NCI-H524 treated with DMSO at 0.1 percent for 48 hours (cell line): ENCODE measurements around the gene KATNAL2.
A peak's percentile ranks its signal among the peaks of the same experiment; 100 is the strongest.
"Not testable (repeated sequence)": the region's sequence is repeated elsewhere in the genome, so short reads cannot be mapped to it uniquely, and the experiment has no call there.

Source experiments
- DNase-seq: peaks from one replicate; lab custom pipeline; 2025; lab: John Stamatoyannopoulos, UW

KATNAL2 gene

DNA sequence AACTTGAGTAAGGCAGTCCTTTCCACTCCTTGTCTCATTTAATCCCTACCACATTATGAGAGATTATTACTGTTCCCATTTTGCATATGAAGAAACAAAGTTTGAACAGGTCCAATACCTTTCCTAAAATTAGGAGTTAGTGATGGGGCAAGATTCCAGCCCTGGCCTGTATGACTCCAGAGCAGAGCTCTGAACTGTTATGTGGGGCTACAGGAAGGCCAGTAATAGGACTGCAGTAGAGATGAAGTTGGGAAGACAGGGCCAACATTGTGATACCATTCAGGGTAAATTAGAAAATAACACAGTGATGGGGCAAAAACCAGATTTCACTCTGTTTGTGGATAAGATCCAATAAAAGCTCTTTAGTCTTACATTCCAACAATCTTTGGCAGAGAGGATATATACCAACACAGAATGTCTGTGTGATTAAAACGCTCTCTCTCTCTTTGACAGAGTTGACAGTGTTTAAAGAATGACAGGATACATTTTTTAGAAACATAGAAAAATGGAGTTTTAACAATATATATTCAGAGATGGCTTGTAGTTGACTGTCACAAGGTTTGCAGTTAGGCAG lies 22.7 kb downstream of the KATNAL2 start:
- DNase-seq = no peak

DNA sequence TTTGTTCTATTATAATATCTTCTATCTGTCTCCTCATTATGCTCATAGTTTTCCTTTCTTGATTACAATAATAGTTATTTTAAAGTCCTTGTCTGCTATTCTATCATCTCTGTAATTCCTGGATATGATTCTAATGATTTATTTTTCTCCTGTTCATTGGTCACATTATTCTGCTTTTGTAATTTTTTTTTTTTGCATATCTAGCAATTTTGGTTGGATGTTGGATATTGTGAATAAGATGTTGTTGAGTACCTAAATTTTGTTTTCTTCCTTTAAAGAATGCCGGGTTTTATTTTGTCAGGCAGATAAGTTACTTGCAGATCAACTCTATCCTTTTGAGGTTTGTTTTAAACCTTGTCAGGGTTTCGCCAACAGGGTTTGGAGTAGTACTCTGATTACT lies 25.2 kb downstream of the KATNAL2 start:
- no peak for DNase-seq

DNA sequence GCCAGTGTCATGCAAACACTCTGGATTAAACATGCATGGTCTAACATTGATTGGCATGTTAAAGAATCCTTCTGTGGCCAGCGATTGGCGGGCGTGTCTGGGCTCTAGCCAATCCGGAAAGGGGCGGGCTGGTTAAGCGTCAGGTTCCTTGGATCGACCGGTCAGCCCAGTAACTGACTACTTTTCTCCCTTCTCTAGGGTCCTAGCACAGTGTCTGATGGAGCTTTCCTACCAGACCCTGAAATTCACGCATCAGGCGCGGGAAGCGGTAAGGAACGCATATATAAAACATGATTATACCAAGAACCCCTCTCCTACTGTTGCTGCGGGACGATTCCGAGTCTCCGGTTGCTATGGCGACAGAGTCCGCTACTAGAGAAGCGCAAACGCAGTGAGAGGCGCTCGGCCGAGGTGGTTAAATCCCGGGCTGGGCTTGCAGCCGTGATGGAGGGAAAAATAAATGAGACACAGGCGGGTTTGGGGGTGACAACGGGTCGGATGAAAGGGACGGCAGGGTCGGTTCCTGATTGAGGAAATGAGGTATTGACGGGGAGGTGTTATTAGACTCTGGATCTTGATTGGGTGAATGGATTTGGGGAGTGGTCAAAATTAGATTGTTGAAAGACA lies 29.4 kb downstream of the KATNAL2 start:
- DNase-seq = peak; percentile 75

DNA sequence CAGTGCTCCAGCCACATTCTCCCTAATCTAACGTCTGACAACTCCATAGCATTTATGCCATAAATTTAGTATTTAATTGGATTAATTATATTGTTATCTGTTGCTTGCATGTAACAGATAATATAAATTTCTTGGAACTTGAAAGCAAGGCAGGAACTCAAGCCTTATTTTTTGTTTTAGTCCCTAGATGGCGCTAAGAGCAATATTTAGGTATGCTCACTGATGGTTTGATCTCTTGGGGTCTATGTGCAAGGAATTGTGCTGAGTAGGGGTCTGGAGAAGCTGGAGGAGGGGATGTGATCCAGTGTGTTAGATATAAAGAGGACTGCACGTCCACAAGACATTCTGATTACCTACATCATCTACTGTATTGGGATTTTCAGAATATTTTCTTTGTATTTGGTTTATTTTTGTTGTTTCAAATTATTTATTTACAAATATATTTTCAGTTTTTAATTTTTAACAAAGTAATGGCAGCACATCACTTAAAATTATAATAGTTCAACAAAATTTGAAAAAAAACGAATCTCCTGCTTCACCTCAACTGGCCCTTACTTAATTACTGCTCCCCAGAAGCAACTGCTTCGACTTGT lies 32.8 kb downstream of the KATNAL2 start:
- no peak for DNase-seq

DNA sequence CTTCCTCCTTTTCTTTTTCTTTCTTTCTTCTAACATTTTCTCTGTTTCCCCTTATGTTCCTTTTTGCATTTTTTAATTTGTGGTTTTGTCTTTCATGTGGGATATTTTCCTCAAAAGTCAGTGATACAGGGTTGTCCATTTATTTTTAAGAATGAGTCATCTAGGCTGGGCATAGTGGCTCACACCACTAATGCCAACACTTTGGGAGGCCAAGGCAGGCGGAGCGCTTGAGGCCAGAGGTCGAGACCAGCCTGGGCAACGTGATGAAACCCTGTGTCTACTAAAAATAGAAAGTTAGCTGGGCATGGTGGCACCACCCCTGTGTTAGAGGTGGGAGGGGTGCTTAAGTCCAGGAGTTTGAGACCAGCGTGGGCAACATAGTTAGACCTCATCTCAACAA lies 35.8 kb downstream of the KATNAL2 start:
- no peak for DNase-seq

DNA sequence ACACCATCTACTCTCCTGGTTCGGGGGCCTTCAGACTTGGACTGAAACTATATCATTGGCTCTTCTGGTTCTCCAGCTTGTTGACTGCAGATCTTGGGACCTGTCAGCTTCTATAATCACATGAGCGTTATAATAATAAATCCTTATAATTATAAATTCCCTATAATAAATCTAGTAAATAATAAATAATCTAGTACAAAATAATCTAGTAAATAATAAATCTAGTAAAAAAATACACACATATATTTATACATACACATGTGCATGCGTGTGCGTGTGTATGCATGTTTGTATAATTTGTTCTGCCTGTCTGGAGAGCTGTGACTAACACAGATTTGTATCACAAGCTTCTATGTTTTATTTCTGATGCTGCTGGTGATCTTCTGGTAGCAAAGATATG lies 40.8 kb downstream of the KATNAL2 start:
- no peak for DNase-seq

DNA sequence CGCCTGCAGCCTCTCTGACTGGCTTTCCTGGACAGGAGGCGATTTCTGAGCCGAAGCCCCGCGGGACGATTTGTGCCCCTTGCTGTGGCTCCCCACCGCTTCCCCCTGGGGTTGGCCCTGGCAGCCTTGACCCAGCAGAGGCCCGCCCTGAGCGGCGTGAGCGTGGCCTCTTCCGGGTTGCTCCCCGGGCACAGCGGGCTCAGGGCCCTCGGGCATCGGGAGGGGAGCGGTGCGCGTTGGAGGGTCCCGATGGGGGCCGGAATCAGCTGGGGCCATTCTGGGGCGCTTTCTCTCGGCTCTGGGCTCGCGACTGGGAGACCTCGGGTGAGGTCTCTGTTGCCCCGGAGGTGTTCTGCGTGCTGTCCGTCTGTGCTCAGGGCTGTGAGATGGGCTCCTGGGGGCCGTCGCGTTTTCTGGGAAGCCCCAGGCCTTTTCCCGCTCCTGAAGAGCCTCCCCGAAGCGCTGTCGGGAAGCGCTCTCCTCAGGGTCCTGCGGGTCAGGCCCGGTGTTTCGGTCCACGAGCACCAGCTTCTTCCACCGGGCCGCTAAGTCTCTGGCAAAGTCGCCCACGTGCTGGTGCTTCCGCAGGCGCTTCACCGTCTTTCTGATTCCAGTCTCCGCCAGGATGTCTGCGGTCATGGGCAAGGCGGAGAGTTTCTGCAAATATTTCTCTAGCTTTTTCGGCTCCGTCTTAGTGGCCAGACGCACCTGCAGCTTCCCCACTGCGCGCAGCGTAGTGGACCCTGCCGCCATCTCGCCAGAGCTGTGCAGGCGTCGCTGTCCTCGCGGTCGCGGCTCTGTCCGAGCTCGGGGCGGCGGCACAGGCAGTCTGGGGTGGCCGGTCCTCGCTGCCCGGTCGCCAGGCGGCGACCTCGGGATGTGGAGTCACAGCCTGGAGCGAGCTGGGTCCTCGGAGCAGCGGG lies 46.5 kb downstream of the KATNAL2 start:
- DNase-seq = not testable (repeated sequence)

DNA sequence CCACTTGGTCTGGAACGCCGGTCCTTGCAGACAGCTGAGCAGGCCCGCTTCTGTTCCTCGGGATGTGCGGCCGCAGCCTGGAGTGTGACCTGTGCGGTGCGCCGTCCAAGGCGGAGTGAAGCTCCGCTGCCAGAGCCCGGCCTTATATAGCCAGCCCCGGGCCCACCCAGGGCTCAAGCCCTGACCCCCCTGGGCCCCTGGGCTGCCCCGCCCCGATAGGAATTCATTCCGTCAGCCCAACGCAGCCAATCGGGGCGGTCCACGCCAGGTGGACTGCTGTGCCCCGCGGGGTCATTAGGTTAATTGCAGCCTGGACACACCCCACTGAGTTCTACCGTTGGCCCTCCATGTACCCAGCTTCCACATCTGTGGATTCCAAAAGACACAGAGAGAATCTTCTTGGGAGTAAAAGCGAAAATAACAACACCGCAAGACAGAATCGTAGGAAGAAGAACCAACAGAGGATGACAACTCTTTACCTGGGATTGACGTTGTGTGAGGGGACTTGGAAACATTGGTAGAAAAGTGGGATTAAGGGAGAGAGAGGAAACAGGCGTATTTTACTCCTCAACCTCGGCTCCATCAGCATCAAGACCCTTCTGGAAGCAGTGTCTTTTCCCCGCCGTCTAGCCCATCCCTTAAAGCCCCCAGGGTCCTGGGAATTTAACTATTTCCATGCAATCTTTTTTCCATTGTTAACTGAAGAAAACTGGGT lies 47.3 kb downstream of the KATNAL2 start:
- not testable (repeated sequence) for DNase-seq

DNA sequence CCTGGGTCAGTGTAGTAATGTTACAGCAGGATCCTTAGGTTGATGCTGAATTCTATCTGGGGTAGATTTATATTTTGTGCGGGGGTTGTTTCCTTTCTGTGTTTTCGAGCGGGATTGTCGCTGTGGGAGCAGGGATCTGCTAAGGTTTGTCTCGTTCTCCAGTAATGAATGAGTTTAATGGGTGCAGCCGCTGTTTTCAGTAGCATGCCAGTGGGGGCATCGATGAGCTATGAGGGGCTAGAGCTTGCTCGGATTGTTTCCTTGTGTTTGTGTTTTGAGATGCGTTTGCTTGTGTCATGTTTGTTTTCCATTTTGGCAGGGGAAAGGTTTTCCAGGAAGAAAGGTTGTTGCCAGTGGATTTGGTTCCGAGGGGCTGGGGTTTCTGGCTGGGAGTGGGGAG lies 48.9 kb downstream of the KATNAL2 start:
- not testable (repeated sequence) for DNase-seq

DNA sequence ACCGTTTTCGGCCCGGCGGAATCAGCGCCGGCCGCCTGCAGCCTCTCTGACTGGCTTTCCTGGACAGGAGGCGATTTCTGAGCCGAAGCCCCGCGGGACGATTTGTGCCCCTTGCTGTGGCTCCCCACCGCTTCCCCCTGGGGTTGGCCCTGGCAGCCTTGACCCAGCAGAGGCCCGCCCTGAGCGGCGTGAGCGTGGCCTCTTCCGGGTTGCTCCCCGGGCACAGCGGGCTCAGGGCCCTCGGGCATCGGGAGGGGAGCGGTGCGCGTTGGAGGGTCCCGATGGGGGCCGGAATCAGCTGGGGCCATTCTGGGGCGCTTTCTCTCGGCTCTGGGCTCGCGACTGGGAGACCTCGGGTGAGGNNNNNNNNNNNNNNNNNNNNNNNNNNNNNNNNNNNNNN lies 52.1 kb downstream of the KATNAL2 start:
- DNase-seq = not testable (repeated sequence)

DNA sequence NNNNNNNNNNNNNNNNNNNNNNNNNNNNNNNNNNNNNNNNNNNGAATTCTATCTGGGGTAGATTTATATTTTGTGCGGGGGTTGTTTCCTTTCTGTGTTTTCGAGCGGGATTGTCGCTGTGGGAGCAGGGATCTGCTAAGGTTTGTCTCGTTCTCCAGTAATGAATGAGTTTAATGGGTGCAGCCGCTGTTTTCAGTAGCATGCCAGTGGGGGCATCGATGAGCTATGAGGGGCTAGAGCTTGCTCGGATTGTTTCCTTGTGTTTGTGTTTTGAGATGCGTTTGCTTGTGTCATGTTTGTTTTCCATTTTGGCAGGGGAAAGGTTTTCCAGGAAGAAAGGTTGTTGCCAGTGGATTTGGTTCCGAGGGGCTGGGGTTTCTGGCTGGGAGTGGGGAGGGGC lies 102.5 kb downstream of the KATNAL2 start:
- DNase-seq = not testable (repeated sequence)

DNA sequence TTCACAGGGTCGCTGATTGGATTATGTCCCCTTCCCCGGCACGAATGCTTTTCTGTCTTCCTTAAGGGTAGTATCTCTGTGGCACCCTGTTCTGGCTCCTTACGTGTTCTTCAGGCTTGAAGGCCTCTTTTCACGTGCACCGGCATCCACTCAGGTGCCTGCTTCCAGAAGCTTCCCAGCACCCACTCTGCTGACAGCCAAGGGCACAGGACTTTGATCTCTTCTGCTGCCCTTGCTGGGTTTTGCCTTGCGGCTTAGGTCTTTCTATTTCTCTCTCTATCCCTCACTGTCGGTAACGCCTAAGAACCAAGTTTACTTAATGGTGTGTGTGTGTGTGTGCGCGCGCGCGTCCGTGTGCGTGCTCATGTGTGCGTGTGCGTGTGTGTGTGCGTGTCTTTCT lies 103.4 kb downstream of the KATNAL2 start:
- DNase-seq = not testable (repeated sequence)

DNA sequence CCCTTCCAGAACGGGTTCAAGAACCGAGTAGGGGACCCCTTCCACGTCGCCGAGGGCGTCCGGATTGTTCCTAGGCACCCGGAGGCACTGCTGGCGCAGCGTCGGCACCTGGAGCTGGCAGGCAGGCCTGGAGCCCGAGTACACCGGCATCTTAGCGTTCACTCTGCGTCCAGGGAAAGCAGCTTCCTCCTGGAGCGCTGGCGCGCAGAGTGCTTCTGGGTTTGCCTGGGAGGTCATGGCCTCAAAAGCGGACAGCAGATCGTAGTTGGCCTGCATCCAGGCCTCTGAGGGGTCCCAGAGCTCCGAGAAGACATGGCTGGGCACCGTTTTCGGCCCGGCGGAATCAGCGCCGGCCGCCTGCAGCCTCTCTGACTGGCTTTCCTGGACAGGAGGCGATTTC lies 105.4 kb downstream of the KATNAL2 start:
- not testable (repeated sequence) for DNase-seq

DNA sequence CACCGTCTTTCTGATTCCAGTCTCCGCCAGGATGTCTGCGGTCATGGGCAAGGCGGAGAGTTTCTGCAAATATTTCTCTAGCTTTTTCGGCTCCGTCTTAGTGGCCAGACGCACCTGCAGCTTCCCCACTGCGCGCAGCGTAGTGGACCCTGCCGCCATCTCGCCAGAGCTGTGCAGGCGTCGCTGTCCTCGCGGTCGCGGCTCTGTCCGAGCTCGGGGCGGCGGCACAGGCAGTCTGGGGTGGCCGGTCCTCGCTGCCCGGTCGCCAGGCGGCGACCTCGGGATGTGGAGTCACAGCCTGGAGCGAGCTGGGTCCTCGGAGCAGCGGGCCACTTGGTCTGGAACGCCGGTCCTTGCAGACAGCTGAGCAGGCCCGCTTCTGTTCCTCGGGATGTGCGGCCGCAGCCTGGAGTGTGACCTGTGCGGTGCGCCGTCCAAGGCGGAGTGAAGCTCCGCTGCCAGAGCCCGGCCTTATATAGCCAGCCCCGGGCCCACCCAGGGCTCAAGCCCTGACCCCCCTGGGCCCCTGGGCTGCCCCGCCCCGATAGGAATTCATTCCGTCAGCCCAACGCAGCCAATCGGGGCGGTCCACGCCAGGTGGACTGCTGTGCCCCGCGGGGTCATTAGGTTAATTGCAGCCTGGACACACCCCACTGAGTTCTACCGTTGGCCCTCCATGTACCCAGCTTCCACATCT lies 106.5 kb downstream of the KATNAL2 start:
- not testable (repeated sequence) for DNase-seq

DNA sequence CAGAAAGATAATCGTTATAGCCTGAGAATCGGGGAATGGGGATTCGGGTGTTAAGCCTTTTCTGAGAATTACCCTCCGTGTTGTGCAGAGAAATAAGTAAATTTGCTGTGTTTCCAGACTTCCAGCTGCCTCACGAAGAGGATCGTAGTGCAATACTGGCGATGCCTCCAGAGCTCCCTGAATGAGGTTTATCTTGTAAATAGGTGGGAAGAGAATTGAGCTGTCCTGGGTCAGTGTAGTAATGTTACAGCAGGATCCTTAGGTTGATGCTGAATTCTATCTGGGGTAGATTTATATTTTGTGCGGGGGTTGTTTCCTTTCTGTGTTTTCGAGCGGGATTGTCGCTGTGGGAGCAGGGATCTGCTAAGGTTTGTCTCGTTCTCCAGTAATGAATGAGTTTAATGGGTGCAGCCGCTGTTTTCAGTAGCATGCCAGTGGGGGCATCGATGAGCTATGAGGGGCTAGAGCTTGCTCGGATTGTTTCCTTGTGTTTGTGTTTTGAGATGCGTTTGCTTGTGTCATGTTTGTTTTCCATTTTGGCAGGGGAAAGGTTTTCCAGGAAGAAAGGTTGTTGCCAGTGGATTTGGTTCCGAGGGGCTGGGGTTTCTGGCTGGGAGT lies 108.3 kb downstream of the KATNAL2 start:
- DNase-seq = not testable (repeated sequence)

DNA sequence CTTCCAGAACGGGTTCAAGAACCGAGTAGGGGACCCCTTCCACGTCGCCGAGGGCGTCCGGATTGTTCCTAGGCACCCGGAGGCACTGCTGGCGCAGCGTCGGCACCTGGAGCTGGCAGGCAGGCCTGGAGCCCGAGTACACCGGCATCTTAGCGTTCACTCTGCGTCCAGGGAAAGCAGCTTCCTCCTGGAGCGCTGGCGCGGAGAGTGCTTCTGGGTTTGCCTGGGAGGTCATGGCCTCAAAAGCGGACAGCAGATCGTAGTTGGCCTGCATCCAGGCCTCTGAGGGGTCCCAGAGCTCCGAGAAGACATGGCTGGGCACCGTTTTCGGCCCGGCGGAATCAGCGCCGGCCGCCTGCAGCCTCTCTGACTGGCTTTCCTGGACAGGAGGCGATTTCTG lies 111.3 kb downstream of the KATNAL2 start:
- DNase-seq = not testable (repeated sequence)

DNA sequence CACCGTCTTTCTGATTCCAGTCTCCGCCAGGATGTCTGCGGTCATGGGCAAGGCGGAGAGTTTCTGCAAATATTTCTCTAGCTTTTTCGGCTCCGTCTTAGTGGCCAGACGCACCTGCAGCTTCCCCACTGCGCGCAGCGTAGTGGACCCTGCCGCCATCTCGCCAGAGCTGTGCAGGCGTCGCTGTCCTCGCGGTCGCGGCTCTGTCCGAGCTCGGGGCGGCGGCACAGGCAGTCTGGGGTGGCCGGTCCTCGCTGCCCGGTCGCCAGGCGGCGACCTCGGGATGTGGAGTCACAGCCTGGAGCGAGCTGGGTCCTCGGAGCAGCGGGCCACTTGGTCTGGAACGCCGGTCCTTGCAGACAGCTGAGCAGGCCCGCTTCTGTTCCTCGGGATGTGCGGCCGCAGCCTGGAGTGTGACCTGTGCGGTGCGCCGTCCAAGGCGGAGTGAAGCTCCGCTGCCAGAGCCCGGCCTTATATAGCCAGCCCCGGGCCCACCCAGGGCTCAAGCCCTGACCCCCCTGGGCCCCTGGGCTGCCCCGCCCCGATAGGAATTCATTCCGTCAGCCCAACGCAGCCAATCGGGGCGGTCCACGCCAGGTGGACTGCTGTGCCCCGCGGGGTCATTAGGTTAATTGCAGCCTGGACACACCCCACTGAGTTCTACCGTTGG lies 112.4 kb downstream of the KATNAL2 start:
- DNase-seq = not testable (repeated sequence)

DNA sequence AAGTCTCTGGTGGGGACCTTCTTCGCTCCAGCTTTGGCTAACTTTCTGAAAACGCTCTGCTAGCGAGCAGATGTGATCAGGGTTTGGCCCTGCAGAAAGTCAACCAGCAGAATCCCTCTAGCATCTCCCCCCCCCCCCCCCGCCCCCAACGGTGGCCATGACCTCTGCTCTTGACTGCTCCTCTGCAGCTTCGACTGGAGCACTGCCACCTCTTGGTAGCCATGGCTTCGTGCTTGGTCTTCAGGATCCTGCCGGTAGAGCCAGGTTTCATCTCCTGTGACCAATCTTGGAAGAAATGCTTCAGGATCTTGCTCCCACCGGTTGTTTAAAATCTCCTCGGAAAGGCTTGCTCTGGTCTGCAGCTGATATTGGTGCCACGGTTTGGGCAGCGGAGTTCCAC lies 113.5 kb downstream of the KATNAL2 start:
- DNase-seq = not testable (repeated sequence)

DNA sequence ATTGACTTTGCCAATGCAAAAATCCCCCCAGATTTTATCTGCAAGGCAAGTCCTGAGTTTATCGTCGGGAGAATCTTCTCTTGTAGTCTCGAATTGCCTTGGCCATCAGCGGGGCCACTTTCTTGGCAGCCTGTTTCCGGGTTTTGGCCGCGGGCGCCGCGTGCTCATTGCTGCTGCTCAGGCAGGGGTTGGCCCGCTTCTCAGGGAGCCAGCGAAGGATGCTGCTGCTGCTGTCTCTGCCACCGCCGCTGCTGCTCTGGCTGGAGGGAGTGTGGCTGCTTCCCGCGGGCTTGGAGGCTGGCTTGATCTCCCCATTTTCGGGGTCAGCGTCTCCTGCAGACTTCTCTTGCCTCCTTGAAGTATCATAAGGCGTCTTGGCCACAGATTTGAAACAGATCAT lies 115.5 kb downstream of the KATNAL2 start:
- no peak for DNase-seq

DNA sequence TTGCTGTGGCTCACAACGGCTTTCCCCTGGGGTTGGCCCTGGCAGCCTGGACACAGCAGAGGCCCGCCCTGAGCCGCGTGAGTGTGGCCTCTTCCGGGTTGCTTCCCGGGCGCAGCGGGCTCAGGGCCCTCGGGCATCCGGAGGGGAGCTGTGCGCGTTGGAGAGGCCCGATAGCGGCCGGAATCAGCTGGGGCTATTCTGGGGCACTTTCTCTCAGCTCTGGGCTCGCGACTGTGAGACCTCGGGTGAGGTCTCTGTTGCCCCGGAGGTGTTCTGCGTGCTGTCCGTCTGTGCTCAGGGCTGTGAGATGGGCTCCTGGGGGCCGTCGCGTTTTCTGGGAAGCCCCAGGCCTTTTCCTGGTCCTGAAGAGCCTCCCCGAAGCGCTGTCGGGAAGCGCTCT lies 117.2 kb downstream of the KATNAL2 start:
- DNase-seq = not testable (repeated sequence)
